GM21619 (cell line): ENCODE measurements around the gene SEPTIN3.

Source experiments
- ATAC-seq: cut with Tn5 transposase; IDR thresholded peaks from one replicate; pipeline ENCODE4 v1.9.1; 2021; ENCODE audit not compliant: unreplicated experiment

The SEPTIN3 gene, protein sequence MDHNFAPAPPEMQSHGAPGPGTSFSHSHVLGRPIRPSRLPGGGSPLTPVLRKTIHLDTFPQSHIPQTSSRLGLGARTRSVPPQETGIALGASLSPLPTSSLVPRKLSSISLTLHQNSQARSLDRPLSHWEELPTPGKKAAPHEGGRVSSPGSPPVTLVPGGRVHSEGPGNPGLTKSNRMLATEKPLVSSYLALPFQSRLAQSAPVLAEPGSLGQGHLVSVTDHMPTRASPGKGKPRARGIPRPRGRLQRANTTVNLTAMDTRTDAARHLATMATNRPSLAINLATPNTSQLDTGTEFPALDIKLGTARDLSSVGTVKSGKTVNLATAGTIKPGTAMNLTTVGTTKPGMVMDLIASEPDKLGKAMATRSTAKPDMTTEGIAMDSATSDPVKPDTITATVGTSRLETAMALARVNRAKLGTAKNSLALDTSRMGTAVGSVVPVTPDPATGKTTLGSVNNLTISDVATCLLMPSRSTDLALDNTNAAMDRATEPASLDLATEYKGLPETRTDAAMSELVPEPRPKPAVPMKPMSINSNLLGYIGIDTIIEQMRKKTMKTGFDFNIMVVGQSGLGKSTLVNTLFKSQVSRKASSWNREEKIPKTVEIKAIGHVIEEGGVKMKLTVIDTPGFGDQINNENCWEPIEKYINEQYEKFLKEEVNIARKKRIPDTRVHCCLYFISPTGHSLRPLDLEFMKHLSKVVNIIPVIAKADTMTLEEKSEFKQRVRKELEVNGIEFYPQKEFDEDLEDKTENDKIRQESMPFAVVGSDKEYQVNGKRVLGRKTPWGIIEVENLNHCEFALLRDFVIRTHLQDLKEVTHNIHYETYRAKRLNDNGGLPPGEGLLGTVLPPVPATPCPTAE

DNA sequence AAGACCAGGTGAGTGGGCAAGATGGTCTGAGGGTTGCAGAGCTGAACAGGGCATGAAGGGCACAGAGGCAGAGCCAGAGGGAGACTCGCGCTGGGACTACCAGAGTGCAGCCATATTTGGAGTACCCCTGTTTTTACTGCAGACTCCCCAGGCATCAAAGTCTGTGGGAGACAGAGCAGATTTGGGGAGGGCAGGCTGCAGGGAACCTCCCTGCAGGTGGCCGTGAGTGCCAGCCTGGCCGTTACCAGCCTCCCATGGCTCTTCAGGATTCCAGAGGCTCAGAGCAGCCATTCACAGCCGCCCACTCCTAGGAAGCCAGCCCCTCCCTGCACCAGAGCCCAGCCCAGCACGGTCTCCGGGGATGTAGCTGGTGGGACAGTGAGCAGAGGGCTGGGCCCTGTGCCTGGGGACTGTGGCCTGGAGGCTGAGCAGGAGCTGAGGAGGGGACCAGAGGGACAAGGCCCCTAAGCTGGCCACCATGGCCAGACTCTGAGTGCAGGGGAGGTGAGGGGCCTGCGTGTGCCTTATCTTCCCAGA is at the start of gene SEPTIN3:
Gene SEPTIN3 (plus strand): TSS at position 334 of the 537 bp plus-strand sequence. CDS start 2,050 bp downstream, outside the sequence.
- ATAC-seq = no peak

DNA sequence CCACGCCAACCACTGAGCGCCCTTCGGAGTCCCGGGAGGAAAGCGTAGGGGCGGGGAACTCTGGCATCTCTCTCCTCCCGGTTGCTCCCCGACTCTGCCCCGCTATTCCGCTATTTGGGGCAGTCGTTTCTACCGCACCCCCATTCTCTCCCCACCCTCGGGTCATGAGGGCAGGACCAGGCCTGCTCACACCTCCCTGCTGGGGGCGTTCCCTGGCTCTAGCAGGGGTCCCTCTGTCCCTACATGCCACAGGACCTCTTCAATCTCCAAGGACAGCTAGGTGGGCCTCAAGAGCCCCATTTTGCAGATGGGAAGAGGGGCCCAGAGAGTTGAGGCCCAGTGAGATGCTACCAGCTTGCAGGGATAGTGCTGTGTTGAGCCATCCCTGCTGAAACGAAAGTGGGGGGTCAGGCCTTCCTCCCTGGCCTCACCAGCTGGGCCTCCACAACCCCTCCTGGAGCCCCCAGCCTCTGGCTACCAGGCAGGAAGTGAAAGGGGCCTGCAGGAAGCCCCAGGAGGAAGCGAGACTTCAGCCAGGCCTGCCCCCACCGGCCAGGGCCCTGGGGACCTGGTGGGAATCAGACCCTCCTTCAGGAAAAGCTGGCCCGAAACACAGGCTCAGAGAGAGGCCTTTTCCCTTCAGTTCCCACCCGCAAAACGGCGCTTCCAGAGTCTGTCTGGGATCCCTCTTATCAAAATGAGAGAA is 48.8 kb upstream of the SEPTIN3 start:
- peak; percentile 18 for ATAC-seq

DNA sequence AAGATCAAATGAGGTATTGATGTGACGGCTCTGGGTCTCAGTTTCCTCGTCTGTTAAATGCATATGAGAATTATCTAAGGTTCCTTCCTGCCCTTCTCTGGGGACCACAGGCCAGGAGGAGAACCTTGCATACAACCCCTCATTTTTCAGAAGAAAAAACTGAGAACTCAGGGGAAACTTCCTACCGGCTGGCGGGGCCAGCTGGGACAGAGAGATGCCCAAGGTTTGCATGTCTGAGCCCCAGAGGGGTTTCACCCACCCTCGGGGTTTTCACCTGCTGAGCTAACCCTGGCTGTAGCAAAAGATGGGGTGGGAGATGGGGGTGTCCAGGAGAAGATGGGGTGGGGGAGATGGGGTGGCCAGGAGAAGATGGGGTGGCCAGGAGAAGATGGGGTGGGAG is 46.9 kb upstream of the SEPTIN3 start:
- ATAC-seq = no peak

DNA sequence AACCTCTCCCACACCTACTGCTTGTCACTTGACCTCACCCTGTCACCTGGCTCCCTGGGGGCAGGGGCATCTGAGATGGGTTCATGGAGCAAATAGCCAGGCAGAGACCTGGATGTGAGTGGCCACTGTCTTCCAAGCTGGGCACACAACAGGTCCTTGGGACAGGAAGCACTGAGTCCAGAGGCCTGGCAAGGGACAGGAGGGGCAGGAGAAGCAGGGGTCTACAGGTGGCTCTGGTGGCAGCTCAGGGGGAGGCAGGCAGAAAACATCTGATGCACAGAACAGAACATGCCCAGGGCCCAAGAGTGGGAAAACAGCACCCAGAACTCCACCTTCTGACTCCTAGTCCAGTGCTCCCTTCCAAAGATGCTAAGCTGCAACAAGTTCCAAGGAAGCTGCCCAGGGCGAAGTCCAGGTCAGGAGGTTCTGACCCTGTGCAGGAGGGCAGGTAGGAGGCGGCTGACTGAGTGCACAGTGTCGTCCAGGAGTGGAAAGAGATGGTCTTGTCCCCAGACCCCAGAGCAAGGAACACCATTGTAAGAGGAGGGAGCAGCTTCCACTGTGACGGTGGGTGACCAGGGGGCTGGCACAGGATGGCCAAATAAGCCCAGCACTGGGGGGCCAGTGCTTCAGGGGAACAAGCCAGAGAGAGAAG is 46.2 kb upstream of the SEPTIN3 start:
- no peak for ATAC-seq

DNA sequence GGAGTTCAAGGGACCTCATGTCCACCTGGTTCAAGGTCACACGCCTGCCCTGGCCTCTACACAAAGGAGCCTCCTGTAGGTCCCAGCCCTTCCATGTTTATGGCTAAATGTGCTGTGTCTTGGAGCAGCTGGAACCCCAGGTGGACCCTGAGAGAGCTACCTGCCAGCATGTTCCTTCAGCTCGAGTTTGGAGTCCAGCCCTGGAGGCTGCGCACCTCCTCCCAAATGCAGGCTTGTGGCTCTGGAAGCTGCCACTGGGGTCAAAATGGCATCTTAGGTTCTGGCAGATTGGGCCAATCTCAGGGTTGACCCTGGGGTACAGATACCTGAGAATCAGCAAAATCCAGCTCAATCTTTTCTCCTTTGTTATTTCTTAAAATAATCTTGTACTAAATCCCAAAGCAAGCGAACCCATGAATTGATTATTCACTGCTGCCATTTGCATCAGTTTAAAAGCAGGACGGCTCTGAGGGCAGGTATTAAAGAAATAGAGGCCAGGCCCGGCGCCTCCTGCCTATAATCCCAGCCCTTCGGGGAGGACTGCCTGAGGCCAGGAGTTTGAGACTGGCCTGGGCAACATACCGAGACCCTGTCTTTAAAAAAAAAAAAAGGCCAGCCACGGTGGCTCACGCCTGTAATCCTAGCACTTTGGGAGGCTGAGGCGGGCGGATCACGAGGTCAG is 45.5 kb upstream of the SEPTIN3 start:
- no peak for ATAC-seq

DNA sequence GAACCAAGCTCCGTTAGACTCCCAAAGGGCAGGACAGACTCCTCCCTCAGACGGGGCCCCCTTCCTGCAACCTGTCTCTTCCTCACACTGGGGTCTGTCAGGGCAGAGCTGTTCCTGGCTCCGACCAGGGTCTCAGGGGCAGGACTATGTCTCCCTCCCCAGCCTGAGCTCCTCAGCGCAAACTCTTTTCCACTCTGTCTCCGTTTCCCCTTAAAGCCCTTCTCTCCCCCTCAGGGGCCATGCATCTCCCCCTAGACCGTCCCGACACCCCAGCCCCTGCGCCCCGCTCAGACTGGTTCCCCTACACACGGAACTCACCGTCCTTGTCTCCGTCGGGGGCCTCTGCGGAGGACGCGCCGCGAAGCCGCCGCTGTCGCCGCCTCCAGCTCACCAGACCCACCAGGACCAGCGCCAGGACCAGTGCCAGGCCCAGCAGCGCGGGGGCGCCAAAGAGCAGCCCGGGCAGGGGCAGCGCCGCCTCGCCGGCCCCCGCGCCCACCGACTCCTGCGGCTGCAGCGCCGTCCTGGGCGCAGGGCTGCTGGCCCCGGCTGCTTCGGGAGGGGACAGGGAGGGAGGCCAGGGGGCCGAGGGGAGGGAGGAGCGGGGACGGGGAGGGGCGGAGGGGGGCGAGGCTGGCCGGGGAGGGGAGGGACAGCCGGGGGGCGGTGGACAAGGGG is 43.3 kb upstream of the SEPTIN3 start:
- ATAC-seq = no peak

DNA sequence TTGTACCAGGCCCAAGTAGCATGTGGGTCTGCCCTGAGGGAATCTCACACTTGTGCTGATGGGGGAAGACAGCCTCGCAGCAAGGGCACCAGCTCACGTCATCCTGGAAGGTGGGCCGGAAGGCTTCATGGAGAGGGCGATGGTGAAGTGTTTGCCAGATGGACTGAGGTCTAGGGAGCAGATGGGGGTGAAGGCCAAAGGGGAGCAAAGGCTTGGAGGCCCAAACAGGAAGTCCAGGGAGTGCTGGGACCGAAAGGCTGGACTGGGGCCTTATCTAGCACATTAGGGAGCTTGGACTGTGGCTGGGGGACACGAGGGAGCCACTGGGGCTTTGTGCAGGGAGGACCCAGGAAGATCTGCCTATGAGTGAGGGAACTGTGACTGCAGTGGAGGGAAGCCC is 41.4 kb upstream of the SEPTIN3 start:
- ATAC-seq = no peak

DNA sequence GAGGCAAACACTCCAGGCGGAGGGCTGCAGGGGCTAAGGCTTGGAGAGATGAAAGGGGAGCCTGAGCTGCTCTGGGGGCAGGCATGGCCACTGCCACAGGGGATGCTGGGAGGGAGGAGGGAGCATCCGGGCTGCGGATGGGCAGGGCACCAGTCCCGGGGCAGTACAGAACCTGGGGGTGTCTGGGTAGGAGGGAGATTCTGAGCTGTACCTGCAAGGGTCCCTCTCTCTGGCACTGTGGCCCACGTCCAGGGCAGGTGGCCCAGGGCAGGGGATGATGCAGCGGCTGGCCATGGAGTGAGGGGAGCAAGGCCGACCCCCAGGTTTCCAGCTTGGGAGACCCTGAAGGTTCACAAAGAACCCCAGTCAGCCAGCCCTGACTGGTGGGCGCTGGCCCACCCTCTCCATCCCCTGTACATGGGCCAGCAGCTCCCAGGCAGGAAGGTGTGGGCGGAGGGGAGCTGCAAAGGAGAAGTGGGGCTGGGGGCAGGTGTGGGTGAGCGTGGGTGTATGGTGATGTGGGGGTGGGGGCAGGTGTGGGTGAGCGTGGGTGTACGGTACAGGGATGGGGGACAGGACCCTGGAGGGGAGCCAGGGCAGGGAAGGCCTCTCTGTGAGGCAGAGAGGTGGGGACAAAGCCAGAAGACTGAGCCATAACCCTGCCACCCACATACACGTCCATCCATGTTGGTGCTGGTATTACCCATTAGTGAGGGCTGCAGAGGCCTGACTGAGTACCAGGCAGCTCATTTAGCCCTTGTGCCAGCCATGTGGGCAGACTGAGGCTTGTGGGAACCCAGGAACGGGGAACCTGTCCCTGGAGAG is 40.4 kb upstream of the SEPTIN3 start:
- no peak for ATAC-seq

DNA sequence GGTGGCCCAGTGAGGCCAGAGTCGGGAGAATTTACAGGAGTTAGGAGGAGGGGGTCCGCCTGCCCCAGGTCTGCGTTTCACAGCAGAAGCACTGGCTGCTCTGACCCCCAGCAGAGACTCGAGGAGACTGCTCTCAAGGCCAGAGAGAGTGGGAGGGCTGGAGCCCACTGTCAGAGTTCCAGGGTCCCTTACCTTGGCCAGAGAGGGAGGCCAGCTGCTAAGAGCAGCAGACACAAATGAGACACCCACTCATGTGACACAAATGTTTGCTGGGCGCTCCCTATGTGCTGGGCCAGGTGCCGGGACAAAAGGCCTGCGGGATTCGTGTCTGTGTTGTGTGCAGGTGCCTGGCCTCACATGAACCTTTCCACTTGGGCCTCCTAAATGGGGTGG is 39.8 kb upstream of the SEPTIN3 start:
- ATAC-seq = no peak

DNA sequence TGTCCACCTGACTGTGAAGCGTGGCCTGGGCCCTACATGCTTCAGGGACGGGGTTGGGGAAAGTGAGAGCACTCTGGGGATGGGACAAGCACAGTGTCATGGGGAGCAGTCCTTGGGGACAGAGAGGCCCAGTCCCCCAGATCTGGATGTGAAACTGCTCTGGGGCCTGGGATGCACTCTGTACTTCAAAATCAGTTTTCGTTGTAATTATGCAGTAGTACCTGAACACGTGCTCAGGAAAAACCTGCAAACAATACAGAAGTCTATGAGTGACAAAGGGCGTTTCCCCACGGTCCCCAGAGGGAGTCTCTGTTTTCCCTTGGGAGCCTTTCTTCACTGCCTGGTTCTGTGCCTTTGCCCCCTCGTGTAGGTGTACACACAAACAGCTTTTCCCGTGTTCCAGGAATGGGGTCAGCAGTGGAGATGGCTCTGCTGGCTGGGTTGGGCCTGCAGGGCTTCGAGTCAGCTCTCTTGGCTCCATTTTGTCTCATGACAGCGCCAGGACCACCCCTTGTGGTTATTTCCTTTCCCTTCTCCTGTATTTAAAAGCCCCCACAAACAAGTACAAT is 37.5 kb upstream of the SEPTIN3 start:
- ATAC-seq = peak; percentile 30

DNA sequence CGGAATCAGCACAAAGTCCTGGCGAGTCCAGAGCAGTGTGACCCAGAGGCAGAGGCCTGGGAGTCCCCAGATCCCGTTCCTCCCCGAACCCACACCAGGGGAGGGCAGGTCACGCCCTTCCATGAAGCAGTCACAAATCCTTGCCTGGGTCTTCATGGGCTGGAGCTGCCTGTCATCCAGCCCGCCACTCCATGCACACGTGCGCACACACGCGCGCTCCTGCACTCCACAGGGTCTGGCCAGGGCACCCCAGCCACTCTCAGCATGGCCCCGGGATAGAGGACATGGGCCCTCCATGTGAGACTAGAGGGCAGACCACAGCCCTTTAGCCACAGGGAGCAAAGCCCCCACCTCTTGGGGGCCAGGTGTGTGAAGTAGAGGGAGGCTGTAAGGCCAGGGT is 36.9 kb upstream of the SEPTIN3 start:
- no peak for ATAC-seq

DNA sequence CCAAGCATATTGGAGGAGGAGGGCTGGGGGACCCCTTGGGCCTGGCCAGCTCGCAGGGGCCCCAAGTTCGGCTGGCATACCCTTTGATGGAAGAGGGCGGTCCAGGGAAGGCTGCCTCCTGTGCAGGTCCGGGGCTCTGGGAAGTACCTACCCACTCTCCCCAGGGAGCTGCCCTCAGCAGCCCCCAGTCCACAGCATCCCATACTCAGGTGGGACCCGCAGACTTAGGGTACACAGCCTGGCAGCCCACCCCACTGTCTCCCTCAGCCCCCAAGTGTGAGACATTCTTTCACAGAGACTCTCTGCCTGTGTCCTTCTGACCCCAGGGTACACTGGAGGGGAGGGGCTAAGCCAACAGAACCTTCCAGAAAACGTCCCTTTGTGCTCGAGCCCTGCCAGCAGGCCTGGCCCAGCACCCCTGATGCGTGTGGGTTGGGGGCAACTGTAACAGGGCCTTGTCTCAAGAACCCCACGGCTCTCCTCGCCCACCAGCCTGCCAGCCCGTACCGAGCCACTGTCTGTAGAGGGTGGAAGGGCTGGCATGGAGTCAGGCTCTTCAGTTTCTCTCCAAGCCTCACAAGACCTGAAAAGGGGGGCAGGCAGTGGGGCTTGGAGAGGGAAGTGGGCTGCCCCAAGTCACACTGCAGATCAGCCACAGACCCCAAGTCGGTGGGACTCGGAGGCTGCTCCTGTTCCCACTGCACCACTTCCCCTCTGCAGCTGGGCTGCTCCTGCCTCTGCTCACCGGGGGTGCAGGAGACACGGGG is 35.6 kb upstream of the SEPTIN3 start:
- no peak for ATAC-seq

DNA sequence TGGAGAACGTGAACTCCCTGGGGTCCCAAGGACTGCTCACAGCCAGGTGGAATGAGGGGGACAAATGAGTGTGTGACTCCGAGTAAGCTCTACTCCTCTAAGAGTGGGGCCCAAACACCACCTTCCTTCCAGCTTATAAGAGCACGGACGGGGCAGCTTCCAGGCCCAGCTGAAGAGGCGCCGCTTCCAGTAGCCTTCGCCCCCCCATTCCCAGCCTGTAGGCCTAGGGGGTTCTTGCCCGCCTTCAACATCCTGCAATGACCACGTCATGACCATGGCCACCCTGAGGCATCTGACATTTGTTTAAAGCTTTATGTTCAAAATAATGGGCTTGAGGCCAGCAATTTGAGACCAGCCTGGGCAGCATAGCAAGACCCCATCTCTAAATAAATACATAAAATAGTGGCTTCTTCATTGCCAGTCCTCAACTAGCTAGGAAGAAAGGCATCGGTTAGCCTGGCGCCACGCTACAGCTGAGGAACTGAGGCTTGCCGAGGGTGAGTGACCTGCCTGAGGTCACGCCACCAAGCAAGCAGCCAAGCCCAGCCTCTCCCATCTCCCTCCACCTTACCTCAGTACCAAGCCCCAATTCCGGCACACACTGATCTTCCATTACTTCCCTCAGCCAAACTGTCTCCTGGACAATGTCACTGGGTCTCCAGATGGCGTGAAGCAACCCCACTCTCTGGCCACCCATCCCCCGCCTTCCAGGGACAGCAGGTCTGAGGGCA is 34.8 kb upstream of the SEPTIN3 start:
- no peak for ATAC-seq

DNA sequence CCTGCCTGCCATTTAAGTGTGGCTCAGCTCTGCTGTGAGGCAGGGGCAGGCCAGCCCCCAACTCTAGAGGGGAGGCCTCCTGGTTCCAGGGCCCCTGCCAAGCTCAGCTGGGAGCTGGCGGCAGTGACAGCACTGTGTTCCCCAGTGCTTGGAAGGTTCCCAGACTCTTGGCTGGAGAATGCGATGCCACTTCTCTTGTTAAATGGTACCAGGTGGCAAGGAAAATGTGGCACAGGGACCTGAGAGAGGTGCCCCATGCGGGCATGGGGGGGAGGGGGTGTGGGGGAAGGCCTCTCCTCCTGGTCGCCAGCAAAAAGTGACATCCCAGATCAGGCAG is 34.3 kb upstream of the SEPTIN3 start:
- ATAC-seq = no peak

DNA sequence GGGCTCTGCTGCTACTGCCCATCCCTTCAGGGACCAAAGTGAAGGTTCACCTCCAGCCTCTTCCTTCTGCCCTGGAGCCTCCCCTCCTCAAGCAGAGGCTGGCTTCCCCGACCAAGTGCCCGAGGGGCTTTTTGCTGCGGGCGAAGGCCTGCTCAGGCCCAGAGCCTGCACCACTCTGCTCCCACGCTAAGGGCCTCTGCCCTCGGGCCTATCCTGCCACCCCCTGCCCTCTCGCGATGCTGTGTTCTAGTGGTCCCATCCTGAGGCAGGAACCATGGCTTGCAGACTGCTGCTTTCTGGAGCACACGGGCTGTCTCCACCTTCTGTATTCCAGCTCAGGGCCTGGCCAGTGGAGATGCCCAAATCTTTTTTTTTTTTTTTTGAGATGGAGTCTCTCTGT is 33.7 kb upstream of the SEPTIN3 start:
- no peak for ATAC-seq

DNA sequence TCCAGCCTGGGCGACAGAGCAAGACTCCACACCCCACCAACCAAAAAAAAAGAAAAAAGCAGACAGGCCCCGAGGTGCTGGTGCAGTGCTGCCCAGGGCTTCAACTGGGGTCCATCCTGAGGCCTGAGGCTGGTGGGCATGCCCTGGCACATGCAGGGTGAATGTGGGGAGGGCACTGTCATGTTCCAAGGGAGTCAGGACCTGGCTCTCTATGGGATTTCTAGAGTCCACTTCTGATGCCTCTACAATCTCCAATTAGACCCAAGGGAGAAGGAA is 32.4 kb upstream of the SEPTIN3 start:
- ATAC-seq = no peak
